Measurements from ENCODE around the gene SLC25A25. TPM values are rescaled to one million over a fixed set of nuclear protein-coding genes. Genes with fewer than 3 reads are reported as not detected.
"Not testable (repeated sequence)": the region's sequence is repeated elsewhere in the genome, so short reads cannot be mapped to it uniquely, and the experiment has no call there.

SLC25A25 gene
- total RNA-seq, 1 donor: 20.2 TPM

DNA sequence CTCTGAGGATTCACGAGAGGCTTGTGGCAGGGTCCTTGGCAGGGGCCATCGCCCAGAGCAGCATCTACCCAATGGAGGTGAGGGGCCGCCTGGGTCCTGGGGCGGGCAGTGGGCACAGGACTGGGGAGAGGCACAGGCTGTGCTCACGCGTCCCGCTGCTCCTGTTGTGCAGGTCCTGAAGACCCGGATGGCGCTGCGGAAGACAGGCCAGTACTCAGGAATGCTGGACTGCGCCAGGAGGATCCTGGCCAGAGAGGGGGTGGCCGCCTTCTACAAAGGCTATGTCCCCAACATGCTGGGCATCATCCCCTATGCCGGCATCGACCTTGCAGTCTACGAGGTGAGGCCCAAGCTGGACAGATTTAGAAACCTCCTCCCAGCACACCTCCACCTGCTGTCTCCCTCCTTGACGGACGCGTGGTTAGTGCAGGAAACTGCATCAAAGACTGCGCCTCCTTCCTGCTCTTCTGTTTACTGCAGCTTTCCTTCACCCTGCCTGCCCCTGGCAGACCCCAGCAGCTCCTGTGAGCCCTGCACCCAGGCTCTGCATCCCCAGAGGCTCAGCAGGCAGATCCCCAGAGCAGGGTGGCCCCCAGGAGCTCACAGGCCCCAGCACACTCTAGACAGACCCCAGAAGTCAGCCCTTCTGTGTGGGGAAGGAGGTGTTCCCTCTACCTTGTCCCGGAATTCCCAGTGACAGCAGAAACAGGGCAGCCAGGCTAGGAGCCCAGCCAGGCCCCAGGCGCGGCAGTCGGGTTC lies 38.3 kb downstream of the SLC25A25 start:
- DNase-seq (ENCODE audit: low read depth): no peak
- H3K4me3 ChIP-seq (ENCODE audit: low read depth, low read length): no peak overlapping the region
- TF ChIP-seq, protein P1, sequence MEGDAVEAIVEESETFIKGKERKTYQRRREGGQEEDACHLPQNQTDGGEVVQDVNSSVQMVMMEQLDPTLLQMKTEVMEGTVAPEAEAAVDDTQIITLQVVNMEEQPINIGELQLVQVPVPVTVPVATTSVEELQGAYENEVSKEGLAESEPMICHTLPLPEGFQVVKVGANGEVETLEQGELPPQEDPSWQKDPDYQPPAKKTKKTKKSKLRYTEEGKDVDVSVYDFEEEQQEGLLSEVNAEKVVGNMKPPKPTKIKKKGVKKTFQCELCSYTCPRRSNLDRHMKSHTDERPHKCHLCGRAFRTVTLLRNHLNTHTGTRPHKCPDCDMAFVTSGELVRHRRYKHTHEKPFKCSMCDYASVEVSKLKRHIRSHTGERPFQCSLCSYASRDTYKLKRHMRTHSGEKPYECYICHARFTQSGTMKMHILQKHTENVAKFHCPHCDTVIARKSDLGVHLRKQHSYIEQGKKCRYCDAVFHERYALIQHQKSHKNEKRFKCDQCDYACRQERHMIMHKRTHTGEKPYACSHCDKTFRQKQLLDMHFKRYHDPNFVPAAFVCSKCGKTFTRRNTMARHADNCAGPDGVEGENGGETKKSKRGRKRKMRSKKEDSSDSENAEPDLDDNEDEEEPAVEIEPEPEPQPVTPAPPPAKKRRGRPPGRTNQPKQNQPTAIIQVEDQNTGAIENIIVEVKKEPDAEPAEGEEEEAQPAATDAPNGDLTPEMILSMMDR (IDR thresholded peaks at IDR 0.05; ENCODE audit: insufficient read depth, low read length): no peak

DNA sequence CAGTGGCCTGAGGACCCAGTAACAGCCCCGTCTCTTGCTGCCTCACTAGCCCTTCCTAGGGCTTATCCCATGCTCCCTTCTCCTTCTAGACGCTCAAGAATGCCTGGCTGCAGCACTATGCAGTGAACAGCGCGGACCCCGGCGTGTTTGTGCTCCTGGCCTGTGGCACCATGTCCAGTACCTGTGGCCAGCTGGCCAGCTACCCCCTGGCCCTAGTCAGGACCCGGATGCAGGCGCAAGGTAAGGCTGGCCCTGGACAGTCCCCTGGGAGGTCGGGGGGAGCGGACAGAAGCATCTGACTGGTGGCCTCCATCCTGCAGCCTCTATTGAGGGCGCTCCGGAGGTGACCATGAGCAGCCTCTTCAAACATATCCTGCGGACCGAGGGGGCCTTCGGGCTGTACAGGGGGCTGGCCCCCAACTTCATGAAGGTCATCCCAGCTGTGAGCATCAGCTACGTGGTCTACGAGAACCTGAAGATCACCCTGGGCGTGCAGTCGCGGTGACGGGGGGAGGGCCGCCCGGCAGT lies 39.0 kb downstream of the SLC25A25 start:
- TF ChIP-seq, protein P1 (IDR thresholded peaks at IDR 0.05; ENCODE audit: insufficient read depth, low read length): no peak
- no peak overlapping the region for H3K4me3 ChIP-seq (ENCODE audit: low read depth, low read length)
- DNase-seq (ENCODE audit: low read depth): no peak

DNA sequence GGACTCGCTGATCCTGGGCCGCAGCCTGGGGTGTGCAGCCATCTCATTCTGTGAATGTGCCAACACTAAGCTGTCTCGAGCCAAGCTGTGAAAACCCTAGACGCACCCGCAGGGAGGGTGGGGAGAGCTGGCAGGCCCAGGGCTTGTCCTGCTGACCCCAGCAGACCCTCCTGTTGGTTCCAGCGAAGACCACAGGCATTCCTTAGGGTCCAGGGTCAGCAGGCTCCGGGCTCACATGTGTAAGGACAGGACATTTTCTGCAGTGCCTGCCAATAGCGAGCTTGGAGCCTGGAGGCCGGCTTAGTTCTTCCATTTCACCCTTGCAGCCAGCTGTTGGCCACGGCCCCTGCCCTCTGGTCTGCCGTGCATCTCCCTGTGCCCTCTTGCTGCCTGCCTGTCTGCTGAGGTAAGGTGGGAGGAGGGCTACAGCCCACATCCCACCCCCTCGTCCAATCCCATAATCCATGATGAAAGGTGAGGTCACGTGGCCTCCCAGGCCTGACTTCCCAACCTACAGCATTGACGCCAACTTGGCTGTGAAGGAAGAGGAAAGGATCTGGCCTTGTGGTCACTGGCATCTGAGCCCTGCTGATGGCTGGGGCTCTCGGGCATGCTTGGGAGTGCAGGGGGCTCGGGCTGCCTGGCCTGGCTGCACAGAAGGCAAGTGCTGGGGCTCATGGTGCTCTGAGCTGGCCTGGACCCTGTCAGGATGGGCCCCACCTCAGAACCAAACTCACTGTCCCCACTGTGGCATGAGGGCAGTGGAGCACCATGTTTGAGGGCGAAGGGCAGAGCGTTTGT lies 39.6 kb downstream of the SLC25A25 start:
- no peak for DNase-seq (ENCODE audit: low read depth)
- TF ChIP-seq, protein P1 (IDR thresholded peaks at IDR 0.05; ENCODE audit: insufficient read depth, low read length): no peak
- H3K4me3 ChIP-seq (ENCODE audit: low read depth, low read length): no peak overlapping the region

DNA sequence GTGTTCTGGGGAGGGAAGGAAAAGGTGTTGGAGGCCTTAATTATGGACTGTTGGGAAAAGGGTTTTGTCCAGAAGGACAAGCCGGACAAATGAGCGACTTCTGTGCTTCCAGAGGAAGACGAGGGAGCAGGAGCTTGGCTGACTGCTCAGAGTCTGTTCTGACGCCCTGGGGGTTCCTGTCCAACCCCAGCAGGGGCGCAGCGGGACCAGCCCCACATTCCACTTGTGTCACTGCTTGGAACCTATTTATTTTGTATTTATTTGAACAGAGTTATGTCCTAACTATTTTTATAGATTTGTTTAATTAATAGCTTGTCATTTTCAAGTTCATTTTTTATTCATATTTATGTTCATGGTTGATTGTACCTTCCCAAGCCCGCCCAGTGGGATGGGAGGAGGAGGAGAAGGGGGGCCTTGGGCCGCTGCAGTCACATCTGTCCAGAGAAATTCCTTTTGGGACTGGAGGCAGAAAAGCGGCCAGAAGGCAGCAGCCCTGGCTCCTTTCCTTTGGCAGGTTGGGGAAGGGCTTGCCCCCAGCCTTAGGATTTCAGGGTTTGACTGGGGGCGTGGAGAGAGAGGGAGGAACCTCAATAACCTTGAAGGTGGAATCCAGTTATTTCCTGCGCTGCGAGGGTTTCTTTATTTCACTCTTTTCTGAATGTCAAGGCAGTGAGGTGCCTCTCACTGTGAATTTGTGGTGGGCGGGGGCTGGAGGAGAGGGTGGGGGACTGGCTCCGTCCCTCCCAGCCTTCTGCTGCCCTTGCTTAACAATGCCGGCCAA lies 40.4 kb downstream of the SLC25A25 start:
- no peak for DNase-seq (ENCODE audit: low read depth)
- no peak overlapping the region for H3K4me3 ChIP-seq (ENCODE audit: low read depth, low read length)
- TF ChIP-seq, protein P1 (IDR thresholded peaks at IDR 0.05; ENCODE audit: insufficient read depth, low read length): no peak

DNA sequence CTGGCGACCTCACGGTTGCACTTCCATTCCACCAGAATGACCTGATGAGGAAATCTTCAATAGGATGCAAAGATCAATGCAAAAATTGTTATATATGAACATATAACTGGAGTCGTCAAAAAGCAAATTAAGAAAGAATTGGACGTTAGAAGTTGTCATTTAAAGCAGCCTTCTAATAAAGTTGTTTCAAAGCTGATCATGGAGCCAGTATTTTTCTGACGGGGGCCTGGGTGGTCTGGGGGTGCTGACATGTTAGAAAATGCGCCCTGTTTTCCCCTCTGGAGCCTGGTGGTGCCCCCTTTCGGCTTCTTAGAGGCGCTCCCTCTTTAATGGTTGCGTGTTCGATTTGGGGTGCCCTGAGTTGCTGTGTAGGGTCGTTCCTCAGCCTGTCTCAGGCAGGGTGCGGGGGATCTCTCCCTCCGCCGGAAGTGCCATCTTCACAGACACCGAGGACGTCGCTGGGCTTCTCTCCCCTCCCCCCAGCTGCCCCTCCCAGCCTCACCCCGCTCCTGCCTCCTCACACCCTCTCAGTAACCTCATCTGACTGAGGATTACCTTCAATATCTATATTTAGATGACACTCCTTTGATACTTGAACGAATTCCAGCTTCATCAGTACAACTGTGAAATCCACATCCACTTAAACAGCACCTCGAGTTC lies 41.1 kb downstream of the SLC25A25 start:
- TF ChIP-seq, protein P1 (IDR thresholded peaks at IDR 0.05; ENCODE audit: insufficient read depth, low read length): no peak
- no peak overlapping the region for H3K4me3 ChIP-seq (ENCODE audit: low read depth, low read length)
- no peak for DNase-seq (ENCODE audit: low read depth)

DNA sequence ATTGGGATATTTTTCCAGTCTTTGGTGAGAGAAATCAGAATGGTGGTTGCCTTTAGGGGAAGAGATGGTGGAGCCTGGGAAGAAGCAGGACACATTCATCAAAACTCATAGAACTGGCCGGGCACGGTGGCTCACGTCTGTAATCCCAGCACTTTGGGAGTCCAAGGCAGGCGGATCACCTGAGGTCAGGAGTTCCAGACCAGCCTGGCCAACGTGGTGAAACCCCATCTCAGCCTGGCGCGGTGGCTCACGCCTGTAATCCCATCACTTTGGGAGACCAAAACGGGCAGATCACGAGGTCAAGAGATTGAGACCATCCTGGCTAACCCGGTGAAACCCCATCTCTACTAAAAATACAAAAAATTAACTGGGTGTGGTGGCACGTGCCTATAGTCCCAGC lies 43.7 kb downstream of the SLC25A25 start:
- not testable (repeated sequence) for H3K4me3 ChIP-seq (ENCODE audit: low read depth, low read length); DNase-seq (ENCODE audit: low read depth)
